Lower leg skin (tissue), 4 donors: ENCODE measurements around the gene SF1. TPM values are rescaled to one million over a fixed set of nuclear protein-coding genes. Genes with fewer than 3 reads are reported as not detected.

Experiments used
- DNase-seq, 2 donors: peaks; one replicate each; pipeline ENCODE4 v3.0.0-alpha.2; 2019; ENCODE audit warnings: low spot score in 2 of 2
- H3K4me3 ChIP-seq: fragments of 200-600 bp; sonication (generic); 2 replicates; pipeline ENCODE4 v1.5.1; 2017; ENCODE audit warnings: mild to moderate bottlenecking, low read depth; ENCODE audit not compliant: poor library complexity, severe bottlenecking
- POLR2A ChIP-seq, 2 donors: fragments of 450-650 bp; IDR thresholded peaks; one replicate each; pipeline ENCODE4 v1.6.1; 2016 to 2017; ENCODE audit warnings: antibody characterized with exemption in 2 of 2, mild to moderate bottlenecking in 1 of 2, moderate library complexity in 1 of 2
- WGBS, 2 donors: methylation state at CpG; one replicate each; pipeline ENCODE4 v1.1.5; 2018; 5-methylcytosine and 5-hydroxymethylcytosine counted together
- intact Hi-C: fragments of 100-400 bp; cut with DNase I; formaldehyde crosslinking; loops from one replicate; pipeline ENCODE4 v1.15.0; 2023; ENCODE audit warnings: low total_unique reads
- total RNA-seq, 4 donors: library from RNA; depleted of rRNA; stranded (reverse); fragments of >200 nt; gene quantifications; one replicate each; pipeline ENCODE4 v1.1.0, GENCODE V29; 2016
- TF ChIP-seq, protein P1 (sequence below), 3 donors: fragments of 450-650 bp; IDR thresholded peaks; one replicate each; pipeline ENCODE4 v1.5.1; 2016; ENCODE audit warnings: antibody characterized with exemption in 3 of 3, mild to moderate bottlenecking in 3 of 3, moderate library complexity in 2 of 3

SF1 gene
- total RNA-seq, 4 donors from 2014 or later, result 130 to 327 (median 178) TPM

DNA sequence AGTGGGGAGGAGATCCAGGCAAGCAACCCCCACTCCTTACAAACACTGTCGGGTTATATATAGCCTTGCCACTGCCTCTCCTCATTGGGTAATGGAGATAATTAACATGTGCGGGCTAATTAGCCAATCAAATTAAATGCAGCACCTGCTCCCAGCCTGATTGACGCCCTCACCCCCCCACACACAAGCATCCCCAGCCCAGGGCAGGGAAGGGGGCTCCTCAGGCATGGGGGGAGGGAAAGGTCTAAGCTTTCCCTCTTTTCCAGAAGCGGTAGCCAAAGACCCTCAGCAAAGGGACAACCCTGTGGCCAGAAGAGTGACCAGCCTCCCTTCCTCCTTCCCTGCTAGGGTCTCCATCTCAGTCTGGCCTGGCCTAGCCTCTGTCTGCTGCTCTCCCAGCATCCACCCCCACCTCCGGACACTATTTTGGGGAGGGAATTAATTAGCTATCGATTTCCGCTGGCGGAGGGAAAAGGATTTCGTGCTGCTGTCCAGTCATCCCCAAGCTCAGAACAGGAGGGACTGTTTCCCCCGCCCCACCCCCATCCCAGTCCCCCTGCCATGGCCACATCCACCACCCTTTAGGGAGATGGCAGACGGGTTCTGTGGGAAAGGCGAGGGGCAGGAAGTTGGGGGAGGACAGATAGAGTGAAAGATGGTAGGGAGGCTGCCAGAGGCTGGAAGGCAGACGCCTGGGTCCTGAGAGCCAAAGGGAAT, 62.4 kb downstream of the SF1 start:
- intact Hi-C loops, result no loop called here
- no peak for TF ChIP-seq POLR2A (IDR thresholded peaks at IDR 0.05)
- TF ChIP-seq, protein P1, sequence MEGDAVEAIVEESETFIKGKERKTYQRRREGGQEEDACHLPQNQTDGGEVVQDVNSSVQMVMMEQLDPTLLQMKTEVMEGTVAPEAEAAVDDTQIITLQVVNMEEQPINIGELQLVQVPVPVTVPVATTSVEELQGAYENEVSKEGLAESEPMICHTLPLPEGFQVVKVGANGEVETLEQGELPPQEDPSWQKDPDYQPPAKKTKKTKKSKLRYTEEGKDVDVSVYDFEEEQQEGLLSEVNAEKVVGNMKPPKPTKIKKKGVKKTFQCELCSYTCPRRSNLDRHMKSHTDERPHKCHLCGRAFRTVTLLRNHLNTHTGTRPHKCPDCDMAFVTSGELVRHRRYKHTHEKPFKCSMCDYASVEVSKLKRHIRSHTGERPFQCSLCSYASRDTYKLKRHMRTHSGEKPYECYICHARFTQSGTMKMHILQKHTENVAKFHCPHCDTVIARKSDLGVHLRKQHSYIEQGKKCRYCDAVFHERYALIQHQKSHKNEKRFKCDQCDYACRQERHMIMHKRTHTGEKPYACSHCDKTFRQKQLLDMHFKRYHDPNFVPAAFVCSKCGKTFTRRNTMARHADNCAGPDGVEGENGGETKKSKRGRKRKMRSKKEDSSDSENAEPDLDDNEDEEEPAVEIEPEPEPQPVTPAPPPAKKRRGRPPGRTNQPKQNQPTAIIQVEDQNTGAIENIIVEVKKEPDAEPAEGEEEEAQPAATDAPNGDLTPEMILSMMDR (IDR thresholded peaks at IDR 0.05), result no peak
- no peak for DNase-seq
- H3K4me3 ChIP-seq, result no peak overlapping the region
- WGBS, 2 donors, result 41 to 42% methylated on average over 13 of the region's 13 CpGs

DNA sequence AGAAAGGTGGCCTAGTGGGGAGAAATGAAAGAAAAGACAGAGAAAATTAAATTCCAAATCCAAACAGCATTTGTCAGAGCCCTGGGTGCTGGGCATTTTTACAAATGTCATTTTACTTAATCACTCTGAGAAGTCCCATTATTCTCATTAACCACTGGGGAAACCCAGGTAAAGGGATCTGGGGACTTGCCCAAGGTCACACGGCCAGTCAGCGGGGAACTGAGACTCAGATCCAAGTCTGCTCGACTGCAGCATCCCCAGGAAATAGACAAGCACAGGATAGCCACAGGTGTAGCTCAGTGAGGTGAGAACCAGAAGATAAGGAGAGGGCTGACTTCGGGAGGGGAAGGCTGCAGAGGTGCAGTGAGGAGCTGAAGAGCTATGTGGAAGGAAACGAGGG, 63.2 kb downstream of the SF1 start:
- no peak for DNase-seq
- intact Hi-C loops, result no loop called here
- WGBS, 2 donors, result 38 to 51% methylated on average over 5 of the region's 5 CpGs
- TF ChIP-seq, protein P1 (IDR thresholded peaks at IDR 0.05), result no peak
- TF ChIP-seq POLR2A (IDR thresholded peaks at IDR 0.05), result no peak
- H3K4me3 ChIP-seq, result no peak overlapping the region

DNA sequence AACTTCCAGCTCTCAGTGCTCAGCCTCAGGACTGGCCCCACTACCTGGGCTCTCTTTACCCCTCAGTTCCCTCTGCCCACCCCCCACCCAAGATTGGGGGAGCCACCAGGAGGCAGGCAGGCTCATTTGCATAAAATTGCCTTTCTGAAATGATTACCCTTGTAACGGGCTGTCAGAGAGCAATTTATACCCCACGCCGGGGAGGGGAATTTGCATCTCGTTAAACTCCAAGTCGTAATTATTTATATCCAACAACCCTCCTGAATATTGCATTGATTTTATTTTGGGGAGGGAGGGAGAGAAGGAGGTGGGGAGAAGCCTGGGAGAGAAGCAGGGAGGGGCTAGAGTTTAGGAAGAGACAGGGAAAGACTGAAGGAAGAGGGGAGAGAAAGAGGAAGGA, 63.7 kb downstream of the SF1 start:
- WGBS, 2 donors, result 29 to 56% methylated on average over 5 of the region's 5 CpGs
- H3K4me3 ChIP-seq, result no peak overlapping the region
- intact Hi-C loops, result no loop called here
- TF ChIP-seq, protein P1 (IDR thresholded peaks at IDR 0.05), result no peak
- no peak for TF ChIP-seq POLR2A (IDR thresholded peaks at IDR 0.05)
- no peak for DNase-seq

Other genes starting within 250 kb of the SF1 start
- under 1 TPM in 1 of 4 donors, not detected in 3; 0.13 TPM for gene SLC22A11, start 222.6 kb downstream of the SF1 start, total RNA-seq
- not detected for gene SLC22A12, start 187.3 kb downstream of the SF1 start, total RNA-seq
- gene NRXN2, start 55.3 kb downstream of the SF1 start, total RNA-seq, result 1 to 10 TPM in 2 of 4 donors, under 1 TPM in 1, not detected in 1; 0.27 to 7.0 (median 1.1) TPM
- 1 to 10 TPM; 1.1 to 10.0 (median 5.0) TPM for gene RASGRP2, start 34.4 kb downstream of the SF1 start, total RNA-seq
- gene PYGM, start 18.6 kb downstream of the SF1 start, total RNA-seq, result 1 to 10 TPM in 1 of 4 donors, under 1 TPM in 3; 0.11 to 2.0 (median 0.44) TPM
- 10 to 100 TPM in 3 of 4 donors, 1 to 10 TPM in 1; 9.3 to 29.8 (median 19.5) TPM for gene MAP4K2, start 24.7 kb upstream of the SF1 start, total RNA-seq
- gene MEN1, start 32.0 kb upstream of the SF1 start, total RNA-seq, result 10 to 100 TPM; 20.5 to 42.7 (median 32.2) TPM
- 10 to 100 TPM; 40.3 to 81.3 (median 50.1) TPM for gene CDC42BPG, start 66.1 kb upstream of the SF1 start, total RNA-seq
- gene EHD1, start 100.1 kb upstream of the SF1 start, total RNA-seq, result 10 to 100 TPM; 81.0 to 98.9 (median 90.5) TPM
- gene ATG2A, start 138.7 kb upstream of the SF1 start, total RNA-seq, result 100 to 1,000 TPM in 1 of 4 donors, 10 to 100 TPM in 3; 73.8 to 118 (median 91.2) TPM
- gene PPP2R5B, start 146.1 kb upstream of the SF1 start, total RNA-seq, result 10 to 100 TPM; 21.8 to 43.6 (median 34.0) TPM
- gene GPHA2, start 157.4 kb upstream of the SF1 start, total RNA-seq, result not detected
- gene MAJIN, start 193.6 kb upstream of the SF1 start, total RNA-seq, result not detected
- gene BATF2, start 218.4 kb upstream of the SF1 start, total RNA-seq, result under 1 TPM in 2 of 4 donors, not detected in 2; 0.15 to 0.62 TPM
- 100 to 1,000 TPM; 101 to 260 (median 110) TPM for gene ARL2, start 235.6 kb upstream of the SF1 start, total RNA-seq
- 10 to 100 TPM; 16.9 to 48.0 (median 22.7) TPM for gene SNX15, start 248.9 kb upstream of the SF1 start, total RNA-seq